UCSD-AML1 (cell line): Measurements from ENCODE around the gene YJEFN3.
A peak's percentile ranks its signal among the peaks of the same experiment; 100 is the strongest.

Source experiments
- DNase-seq: peaks from one replicate; lab custom pipeline; 2025; ENCODE audit not compliant: unreplicated experiment; lab: John Stamatoyannopoulos, UW

Gene YJEFN3

GRCh38 chr19:19528721-19529490, at the start of gene YJEFN3:
YJEFN3 (plus strand) TSS chr19:19528911; CDS start chr19:19528933, 22 bp downstream.
- no peak for DNase-seq

GRCh38 chr19:19480688-19481087, 48.0 kb upstream of the YJEFN3 start:
- no peak for DNase-seq

- no peak for DNase-seq
Observed at GRCh38 chr19:19482809-19483596, 45.7 kb upstream of the YJEFN3 start.

- DNase-seq, result no peak
Observed at GRCh38 chr19:19485161-19485997, 43.3 kb upstream of the YJEFN3 start.

- DNase-seq, result no peak
Observed at GRCh38 chr19:19485998-19486290, 42.8 kb upstream of the YJEFN3 start.

- no peak for DNase-seq
Observed at GRCh38 chr19:19486343-19487076, 42.2 kb upstream of the YJEFN3 start.

GRCh38 chr19:19487077-19487949, 41.4 kb upstream of the YJEFN3 start:
- DNase-seq, result no peak

GRCh38 chr19:19487950-19488874, 40.5 kb upstream of the YJEFN3 start:
- DNase-seq, result no peak

GRCh38 chr19:19488875-19489690, 39.6 kb upstream of the YJEFN3 start:
- DNase-seq, result peak; percentile 76

- no peak for DNase-seq
Observed at GRCh38 chr19:19489804-19490204, 38.9 kb upstream of the YJEFN3 start.

- peak; percentile 67 for DNase-seq
Observed at GRCh38 chr19:19490214-19490968, 38.3 kb upstream of the YJEFN3 start.

GRCh38 chr19:19491321-19492025, 37.2 kb upstream of the YJEFN3 start:
- no peak for DNase-seq

GRCh38 chr19:19492026-19492610, 36.6 kb upstream of the YJEFN3 start:
- DNase-seq, result no peak

- DNase-seq, result no peak
Observed at GRCh38 chr19:19493841-19494546, 34.7 kb upstream of the YJEFN3 start.
